SKM-1 treated with dmso at 0.1 percent for 144 hours (cell line): ENCODE measurements around the gene LPAR1.
"Not testable (repeated sequence)": the region's sequence is repeated elsewhere in the genome, so short reads cannot be mapped to it uniquely, and the experiment has no call there.

ENCODE experiments used
- DNase-seq: peaks from one replicate; lab custom pipeline; 2025; ENCODE audit not compliant: unreplicated experiment; lab: John Stamatoyannopoulos, UW

The LPAR1 gene

DNA sequence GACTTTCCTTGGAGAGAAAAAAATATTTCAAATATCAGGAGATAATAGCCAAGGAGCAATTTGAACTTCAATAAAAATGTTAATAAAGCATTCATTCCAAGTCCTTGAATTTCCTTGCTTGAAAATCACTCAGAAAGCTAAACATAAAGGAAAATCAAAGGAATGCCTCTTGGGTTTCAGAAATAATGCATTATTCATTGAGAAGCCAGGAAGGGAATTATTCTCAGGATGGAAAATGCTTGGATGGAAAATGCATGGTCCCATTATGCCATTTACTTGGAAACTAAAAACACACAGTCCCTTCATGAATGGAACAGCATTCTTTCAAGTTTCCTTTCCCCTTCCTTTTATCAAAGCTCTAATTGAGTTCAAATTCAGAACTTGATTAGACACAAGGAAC, 160.9 kb downstream of the LPAR1 start:
- DNase-seq, result no peak

DNA sequence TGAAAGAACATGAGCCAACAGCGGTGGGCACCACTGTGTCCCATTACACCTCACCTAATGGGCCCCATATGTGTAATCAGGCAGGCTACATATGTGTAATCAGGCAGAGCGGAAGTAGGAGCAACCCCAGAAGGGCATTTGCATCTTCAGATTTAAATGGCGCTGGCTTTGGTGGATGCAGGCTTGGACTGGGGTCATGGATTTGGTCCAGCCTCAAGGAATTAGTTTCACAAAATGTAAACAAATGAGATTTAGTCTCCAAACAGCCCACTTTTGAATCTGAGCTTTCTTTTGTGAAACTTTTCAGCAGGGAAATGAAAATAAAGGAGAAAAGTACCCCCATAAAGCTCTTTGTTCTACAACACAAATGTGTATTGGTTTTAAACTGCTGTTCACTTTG, 161.3 kb downstream of the LPAR1 start:
- no peak for DNase-seq

DNA sequence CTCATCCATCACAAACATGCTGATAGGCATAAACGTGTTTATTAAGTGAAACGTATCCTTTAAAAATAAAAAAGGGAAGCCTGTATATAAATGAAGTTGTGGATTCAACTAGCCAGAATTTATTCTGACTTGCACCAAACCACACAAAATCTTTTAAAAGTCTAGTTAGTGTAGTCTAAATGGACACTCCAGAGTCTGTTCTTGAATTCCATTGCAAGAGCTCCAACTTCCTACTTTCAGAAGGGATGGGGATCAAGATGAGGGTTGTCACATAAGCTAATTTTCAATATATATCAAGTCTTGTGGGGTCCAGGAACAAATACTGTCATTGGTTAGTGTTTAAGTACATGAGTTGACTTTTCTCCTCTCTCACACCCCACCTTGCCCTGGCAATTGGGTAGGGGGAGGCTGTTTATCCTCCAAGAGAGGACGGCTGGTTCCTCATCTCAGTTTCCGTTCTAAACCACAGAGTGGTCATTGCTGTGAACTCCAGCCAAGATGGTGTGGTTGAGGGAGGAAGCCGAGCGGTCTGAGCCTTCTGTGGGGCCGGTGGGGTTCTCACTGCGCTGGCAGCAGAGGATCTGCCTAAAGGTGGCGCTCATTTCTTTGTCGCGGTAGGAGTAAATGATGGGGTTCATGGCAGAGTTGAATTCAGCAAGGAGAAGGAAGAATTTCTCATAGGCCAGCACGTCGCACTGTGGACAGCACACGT, 163.2 kb downstream of the LPAR1 start:
- DNase-seq, result peak; percentile 75

DNA sequence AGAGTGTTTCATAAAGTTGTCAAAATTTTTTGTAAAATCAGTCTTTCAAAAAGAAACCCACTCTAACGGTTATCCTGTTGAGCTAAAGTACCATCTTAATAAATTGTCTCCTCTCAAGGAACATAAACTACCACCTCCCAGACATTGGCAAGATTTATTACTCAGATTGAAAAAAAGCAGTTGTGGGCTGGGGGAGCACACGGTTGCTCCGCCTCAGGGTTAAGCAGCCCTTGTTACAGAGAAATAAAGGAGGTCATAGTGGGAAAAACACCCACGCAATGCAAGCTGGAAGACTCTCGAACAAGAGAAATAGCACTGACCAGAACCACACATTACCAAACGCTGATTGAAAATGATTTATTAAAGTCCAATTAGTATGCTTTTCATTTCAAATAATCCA, 165.3 kb downstream of the LPAR1 start:
- DNase-seq, result no peak

DNA sequence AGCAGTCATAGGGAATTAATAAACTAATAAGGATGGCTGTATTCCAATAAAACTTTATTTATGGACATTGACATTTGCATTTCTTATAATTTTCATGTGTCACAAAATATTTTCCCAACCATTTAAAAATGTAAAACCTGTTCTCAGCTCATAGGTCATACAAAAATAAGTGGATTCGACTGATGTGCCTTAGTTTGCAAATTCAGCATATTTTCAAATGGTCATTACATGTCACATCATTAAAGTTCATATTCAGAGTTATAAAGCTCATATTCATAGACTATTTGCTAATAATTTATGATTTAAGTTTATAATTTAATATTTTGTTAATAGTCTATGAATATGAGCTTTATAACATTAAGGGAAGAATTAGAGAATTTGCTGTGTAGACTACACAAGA, 166.5 kb downstream of the LPAR1 start:
- no peak for DNase-seq

DNA sequence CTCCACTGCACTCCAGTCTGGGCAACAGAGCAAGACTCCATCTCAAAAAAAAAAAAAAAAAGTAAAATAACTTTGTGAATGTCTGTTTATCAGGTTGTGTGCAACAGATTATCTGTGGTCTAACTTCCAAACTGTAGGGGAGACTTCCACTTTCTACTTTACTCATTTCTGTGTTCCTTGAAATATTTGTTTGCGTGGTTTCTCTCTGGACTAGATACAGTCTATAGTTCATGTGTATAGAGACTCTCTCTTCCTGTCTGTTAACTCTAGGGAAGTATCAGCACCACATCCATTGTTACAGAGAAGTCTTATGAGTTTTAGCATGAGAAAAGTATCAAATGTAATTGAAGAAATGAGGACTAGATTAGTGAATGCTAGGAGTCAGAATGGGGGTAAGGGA, 168.3 kb downstream of the LPAR1 start:
- no peak for DNase-seq

DNA sequence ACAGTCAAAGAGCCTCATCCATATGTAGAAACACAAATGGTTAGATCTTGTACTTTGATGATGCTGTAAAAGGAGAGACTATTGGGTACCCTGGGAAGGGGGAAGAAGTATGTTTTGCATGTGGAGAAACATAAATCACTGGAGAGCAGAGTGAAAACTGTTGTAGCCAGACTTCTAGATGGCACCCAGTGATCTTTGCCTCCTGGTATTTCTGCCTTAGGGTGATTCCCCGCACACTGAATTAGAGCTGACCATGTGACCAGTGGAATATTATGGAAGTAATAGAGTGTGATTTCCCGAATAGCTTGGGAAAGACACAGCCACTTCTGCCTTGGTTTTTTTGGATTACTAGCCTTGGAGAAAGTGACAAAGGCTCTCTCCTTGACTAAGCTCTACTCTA, 174.3 kb downstream of the LPAR1 start:
- DNase-seq, result no peak

DNA sequence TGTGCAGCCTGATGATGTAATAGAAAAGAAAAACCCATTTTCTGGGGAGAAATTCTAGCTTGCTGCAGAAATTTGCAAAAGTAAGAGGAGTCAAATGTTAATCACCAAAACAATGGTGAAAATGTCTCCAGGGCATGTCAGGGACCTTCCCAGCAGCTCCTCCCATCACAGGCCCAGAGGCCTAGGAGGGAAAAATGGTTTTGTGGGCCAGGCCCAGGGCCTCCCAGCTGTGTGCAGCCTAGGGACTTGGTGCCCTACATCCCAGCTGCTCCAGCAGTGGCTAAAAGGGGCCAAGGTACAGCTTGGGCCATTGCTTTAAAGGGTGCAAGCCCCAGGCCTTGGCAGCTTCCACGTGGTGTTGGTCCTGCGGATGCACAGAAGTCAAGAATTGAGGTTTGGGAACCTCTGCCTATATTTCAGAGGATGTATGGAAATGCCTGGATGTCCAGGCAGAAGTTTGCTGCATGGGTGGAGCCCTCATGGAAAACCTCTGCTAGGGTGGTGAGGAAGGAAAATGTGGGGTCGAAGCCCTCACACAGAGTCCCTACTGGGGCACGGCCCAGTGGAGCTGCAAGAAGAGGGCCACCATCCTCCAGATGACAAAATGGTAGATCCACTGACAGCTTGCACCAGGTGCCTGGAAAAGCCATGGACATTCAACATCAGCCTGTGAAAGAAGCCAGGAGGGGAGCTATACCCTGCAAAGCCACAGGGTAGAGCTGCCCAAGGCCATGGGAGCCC, 176.7 kb downstream of the LPAR1 start:
- not testable (repeated sequence) for DNase-seq

DNA sequence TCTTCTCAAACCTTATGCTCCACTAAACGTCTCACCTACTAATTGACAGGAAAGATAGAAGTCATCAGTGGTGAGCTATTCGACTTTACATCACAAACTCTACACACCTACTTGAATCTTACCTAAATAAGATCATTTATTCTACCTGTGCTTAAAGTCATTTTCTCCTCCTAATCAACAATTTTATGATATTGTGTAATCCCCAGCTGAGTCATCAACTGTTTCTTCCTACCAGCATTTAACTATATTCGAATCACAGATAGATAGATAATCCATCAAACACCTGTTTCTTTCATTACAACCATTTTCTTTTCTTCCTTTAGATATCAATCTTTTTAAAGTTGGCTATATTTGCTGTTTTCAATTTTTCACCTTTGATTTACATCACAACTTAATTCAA, 181.5 kb downstream of the LPAR1 start:
- no peak for DNase-seq

DNA sequence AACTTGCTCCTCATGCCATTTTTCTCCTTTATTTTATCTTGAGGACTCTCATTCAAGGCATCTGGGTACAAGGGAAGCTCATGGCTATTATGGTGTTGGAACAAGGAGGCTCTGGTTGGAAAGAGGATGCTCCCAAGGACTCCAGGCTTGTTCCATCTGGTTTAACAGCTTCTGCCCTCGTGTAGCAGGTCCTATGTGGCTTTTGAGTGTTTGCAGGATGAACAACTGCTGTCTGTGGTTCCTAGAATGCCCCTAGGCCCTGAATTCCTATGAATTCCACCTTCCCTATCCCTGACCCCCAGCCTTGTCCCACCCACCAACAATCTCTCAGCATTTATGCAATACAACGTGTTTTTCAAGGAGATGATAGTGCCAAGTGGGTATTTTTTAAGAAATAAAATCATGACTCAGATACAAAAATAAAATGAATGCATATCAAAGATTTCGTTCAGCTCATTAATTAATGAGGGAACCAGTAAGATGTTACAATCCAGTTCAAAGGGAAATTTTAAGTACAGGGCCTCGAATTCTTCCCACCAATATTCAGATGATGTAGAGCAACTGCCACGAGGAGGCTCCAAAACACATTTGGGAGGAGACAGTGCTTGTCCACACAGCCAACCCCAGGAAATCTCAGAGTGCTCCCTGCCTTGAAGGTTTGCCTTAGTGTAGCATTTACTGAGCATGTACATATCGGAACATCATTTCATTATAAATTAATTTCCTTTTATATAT, 187.7 kb downstream of the LPAR1 start:
- DNase-seq, result no peak

DNA sequence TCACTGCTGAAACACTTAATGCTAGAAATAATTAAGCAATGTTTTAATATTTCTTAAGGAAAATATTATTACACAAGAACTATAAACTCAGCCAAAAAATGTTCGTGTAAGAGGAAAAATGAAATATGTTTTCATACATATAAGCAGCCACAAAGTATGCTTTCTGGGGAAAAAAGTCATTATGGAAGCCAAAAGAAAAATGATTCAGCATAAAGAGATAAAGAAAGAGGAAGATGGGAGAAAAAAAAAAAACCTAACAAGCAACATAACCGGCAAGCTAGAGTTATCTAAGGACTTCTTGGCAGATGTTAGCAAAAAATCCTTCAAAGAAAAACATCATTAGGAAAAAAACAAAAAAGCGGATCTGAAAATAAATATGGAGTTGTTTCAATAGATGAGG, 190.6 kb downstream of the LPAR1 start:
- DNase-seq, result no peak

DNA sequence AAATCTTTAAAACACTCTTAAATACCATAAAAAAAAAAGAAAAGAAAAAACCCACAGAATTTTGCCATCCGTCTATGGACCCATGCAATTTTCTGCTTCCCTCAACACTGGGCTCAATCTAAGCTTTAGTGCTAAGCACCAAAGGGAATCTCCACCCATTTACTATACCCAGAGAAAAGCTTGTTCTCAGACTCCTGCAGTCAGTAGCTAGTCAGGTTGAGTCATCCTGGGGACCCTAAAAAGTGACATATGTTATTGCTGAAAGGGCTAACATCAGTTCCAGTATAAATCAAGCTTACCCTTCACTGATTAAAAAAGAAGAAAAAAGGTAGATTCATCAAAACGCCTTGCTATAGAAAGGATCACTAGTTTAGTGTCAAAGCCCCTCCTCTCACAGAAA, 192.1 kb downstream of the LPAR1 start:
- DNase-seq, result no peak

DNA sequence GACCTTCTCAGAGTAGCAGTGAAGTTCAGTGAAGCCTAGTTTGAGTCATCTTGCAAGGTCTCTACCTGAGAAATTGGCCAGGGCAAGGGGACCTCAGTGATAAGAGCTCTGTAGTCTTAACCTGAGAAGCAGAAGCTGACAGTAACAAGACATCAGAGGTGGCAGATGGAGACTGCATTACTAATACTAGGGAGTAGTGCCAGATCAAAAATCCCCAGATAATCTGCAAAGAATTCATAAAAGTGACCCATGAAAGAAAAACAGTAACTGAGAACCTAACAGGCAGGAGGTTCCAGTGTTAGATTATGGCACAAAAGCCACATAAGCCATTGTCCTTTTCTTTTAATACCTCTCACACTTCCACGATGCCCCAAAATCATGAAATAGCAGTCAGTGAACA, 194.1 kb downstream of the LPAR1 start:
- no peak for DNase-seq

DNA sequence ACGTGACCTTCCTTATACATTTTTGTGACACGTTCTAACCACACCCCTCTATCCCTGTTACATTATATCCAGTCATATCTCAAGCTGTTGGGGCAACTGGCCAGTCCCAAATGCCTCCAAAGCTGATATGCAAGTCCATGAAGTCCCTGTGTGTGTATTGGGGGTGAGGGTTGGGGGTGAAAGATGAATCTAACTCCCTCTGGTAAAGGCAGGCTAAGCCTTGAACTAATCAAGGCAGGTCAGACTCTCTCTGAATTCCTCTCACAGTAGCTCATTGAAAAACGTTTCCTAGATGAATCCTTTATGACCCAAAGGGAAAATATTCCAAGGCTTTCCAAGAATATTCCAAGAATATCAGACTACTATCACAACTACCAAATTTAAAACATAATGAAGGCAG, 195.3 kb downstream of the LPAR1 start:
- no peak for DNase-seq

DNA sequence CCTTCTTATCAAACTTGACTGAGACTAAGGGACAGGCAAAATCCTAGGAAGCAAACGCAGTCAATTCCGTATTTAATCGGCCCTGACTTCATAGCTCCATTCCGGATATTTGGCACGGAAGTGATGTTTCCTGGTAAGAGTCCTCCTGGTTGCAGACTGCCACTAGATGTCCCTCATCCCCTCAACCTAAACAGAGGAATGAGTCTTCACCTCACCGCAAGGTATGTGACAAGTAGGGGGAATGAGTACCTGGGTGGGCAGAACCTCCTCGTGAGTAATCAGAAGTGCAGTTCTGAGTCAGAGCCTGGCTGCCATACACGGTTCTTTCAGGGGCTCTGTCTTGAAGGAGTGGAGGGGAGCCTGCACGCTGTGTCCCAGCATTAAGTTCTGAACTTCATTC, 196.1 kb downstream of the LPAR1 start:
- no peak for DNase-seq

DNA sequence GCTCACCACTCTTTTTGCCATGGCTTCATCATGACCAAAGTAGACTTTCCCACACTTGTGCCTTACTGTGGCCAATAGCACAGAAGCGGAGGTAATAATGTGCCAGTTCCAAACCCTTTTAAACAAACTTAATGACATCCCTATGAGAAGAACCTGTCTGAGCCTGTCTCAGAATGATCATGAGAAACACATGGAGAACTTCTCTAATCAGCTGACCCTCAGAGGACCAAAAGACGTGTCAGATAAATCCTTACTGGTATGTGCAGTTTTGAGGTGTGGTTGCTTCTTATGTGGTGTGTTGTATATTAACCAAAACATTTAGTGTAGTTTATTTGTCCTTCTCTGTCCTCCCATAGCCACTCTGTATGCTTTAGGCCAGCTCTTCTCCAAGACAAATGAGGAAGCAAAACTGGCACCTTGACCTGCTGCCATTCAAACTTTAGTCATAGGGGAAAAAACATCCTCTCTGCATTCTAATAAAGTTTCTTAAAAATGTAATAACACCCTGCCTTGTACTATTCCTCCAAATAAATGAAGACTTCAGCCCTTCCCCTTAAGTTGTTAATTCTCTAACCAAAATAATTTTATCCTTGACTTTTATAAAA, 200.8 kb downstream of the LPAR1 start:
- DNase-seq, result no peak

DNA sequence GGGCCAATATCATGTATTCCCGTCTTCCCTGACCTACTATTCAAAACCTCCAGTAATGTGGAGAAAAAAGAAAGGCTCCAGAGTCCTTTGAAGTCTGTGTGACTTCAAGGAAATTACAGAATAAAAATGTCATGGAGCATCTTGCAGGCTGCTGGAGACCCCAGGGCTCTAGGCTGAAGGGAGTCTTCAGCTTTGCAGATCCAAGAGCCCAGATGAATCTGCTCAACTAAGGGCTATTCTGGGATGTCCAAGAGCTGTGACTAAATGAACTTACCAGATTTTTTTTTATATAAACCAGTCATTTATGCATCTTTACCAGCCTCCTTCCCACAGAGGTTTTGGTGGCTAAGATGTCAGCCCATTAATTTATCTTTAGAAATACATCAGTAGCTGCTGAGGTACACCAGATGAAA, 202.4 kb downstream of the LPAR1 start:
- no peak for DNase-seq

DNA sequence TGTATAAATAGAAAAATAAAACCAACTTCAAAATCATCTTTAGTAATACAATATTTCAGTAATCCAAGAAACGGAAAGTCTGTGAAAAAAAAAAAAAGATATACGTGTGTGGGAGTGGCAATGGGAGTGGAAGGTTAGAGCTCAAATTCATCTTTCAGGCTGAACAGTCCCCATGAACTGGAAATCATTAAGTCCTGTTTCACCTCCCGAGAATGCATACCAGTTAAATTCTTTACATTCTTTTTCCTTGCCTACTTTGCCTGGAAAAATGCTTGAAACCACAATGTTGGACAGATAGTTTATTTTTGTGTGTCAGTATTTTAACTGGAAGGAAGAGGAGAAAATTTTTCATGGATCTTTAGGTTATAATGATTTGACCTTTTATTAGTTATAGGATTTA, 202.9 kb downstream of the LPAR1 start:
- DNase-seq, result no peak

DNA sequence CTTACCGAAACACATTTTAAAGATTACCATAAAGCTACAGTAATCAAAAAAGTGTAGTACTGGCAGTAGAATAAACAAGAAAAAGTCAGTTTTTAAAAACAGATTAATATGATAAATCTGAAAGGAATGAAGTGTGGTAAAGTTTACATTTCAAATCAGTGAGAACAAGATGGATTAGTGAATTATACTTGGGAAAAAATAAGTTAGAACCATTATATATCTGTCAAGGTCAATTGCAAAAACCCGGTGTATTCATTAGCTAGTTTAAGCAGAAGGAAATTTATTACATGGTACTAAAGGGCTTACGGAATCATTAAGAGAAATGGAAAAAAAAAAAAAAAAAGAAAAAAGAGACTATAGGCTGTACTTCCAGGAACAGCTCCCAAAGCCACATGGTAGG, 205.3 kb downstream of the LPAR1 start:
- no peak for DNase-seq

DNA sequence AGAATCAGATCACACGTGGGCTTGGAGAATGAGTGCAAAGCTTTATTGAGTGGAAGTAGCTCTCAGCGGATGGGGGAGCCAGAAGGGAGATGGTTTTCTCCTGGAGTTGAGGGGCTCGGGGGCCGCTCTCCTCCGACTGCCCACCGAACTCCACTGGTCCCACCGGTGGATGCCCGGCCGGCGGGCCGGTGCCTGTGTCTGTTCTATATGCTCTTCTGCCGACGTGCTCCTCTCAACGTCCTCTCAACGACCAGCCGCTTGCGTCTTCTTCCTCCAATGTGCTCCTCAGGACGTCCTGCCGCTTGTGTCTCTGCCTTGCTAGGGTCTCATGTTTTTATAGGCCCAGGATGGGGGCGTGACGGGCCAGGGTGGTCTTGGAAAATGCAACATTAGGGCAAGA, 207.8 kb downstream of the LPAR1 start:
- no peak for DNase-seq

DNA sequence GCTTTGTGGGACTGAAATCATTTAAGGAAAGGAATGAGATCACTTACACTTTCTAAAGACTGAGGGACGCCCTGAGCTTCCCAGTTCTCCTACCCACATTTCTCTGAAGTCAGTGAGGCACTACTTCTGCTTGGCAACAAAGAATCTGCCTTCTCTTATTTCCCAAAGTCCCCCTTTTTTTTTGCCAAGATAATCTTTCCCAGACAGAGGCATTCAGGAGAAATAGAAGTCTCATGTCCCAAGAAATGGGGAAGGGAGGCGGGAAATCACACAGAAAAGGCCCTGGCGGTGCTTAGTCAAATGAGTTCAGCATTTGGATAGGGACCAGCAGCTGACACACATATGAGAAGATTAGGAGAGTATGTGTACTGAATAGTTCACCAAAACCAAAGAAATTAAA, 210.0 kb downstream of the LPAR1 start:
- no peak for DNase-seq

DNA sequence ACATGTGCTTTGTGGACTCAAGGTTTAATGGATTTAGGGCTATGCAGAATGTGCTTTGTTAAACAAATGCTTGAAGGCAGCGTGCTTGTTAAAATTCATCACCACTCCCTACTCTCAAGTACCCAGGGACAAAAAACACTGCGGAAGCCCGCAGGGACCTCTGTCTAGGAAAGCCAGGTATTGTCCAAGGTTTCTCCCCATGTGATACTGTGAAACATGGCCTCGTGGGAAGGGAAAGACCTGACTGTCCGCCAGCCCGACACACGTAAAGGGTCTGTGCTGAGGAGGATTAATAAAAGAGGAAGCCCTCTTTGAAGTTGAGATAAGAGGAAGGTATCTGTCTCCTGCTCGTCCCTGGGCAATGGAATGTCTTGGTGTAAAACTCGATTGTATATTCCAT, 211.9 kb downstream of the LPAR1 start:
- not testable (repeated sequence) for DNase-seq
